ENCODE results near the gene PPP6R2.

GRCh38 chr22:50489363-50490243, 146.5 kb downstream of the PPP6R2 start:
- TF ChIP-seq CTCF (IDR thresholded peaks at IDR 0.05) (no peak), POLR2AphosphoS5 (IDR thresholded peaks at IDR 0.05) (no peak)

Measured in breast epithelium (tissue), 3 donors.